DND-41 (cell line): ENCODE measurements around the gene SLC13A5.

Experiments used
- ATAC-seq: fragments of 200-7000 bp; cut with Tn5 transposase; 3 replicates; pipeline ENCODE4 v1.9.1; 2021; ENCODE audit warnings: low read depth; ENCODE audit not compliant: insufficient read depth
- DNase-seq: peaks from one replicate; pipeline ENCODE4 v3.0.0-alpha.2; 2020
- H2AFZ ChIP-seq: 2 replicates; pipeline ENCODE4 v1.6.0; 2012; ENCODE audit warnings: low read depth, low read length
- H3K27ac ChIP-seq: 2 replicates; pipeline ENCODE4 v1.5.1; 2012; ENCODE audit warnings: low read length, inconsistent platforms
- H3K27me3 ChIP-seq: fragments of 200-600 bp; sonication (generic); 2 replicates; pipeline ENCODE4 v1.6.0; 2012; ENCODE audit warnings: low read length, mild to moderate bottlenecking, inconsistent platforms; ENCODE audit not compliant: insufficient read depth, poor library complexity
- H3K36me3 ChIP-seq: 2 replicates; pipeline ENCODE4 v1.5.1; 2012; ENCODE audit warnings: low read length, inconsistent platforms; ENCODE audit not compliant: insufficient read depth
- H3K4me1 ChIP-seq: 2 replicates; pipeline ENCODE4 v1.5.1; 2012; ENCODE audit warnings: mild to moderate bottlenecking, low read length; ENCODE audit not compliant: insufficient read depth
- H3K4me2 ChIP-seq: 2 replicates; pipeline ENCODE4 v1.6.0; 2012; ENCODE audit warnings: mild to moderate bottlenecking, moderate library complexity, low read length, inconsistent platforms; ENCODE audit not compliant: insufficient read depth
- H3K4me3 ChIP-seq, 2 experiments: fragments of 200-600 bp in 1 of 2; shearing (Covaris generic) in 1 of 2; 2 replicates each; pipeline ENCODE4 v1.5.1; 2012 to 2016; ENCODE audit warnings: inconsistent platforms in 2 of 2, low read length in 2 of 2, mild to moderate bottlenecking in 2 of 2, low read depth in 1 of 2, moderate library complexity in 1 of 2
- H3K79me2 ChIP-seq: 2 replicates; pipeline ENCODE4 v1.6.0; 2012; ENCODE audit warnings: low read length, inconsistent platforms; ENCODE audit not compliant: insufficient read depth
- H3K9ac ChIP-seq: 2 replicates; pipeline ENCODE4 v1.6.0; 2012; ENCODE audit warnings: low read depth, mild to moderate bottlenecking, inconsistent platforms, low read length, moderate library complexity
- H3K9me3 ChIP-seq: 2 replicates; pipeline ENCODE4 v1.5.1; 2012; ENCODE audit warnings: low read length, moderate library complexity, mild to moderate bottlenecking, inconsistent platforms; ENCODE audit not compliant: insufficient read depth, severe bottlenecking
- H4K20me1 ChIP-seq: 2 replicates; pipeline ENCODE4 v1.6.0; 2012; ENCODE audit warnings: low read length; ENCODE audit not compliant: insufficient read depth
- EZH2 ChIP-seq: IDR thresholded peaks from 3 replicates; pipeline ENCODE4 v1.6.1; 2012; ENCODE audit warnings: borderline replicate concordance, low read depth, mild to moderate bottlenecking, moderate library complexity, low read length, inconsistent platforms; ENCODE audit not compliant: severe bottlenecking
- TF ChIP-seq, protein P1 (sequence below): IDR thresholded peaks from 2 replicates; pipeline ENCODE4 v1.5.1; 2012; ENCODE audit warnings: borderline replicate concordance, low read length, moderate library complexity, mild to moderate bottlenecking; ENCODE audit not compliant: poor library complexity, severe bottlenecking; ENCODE audit errors: extremely low read depth

The SLC13A5 gene

DNA sequence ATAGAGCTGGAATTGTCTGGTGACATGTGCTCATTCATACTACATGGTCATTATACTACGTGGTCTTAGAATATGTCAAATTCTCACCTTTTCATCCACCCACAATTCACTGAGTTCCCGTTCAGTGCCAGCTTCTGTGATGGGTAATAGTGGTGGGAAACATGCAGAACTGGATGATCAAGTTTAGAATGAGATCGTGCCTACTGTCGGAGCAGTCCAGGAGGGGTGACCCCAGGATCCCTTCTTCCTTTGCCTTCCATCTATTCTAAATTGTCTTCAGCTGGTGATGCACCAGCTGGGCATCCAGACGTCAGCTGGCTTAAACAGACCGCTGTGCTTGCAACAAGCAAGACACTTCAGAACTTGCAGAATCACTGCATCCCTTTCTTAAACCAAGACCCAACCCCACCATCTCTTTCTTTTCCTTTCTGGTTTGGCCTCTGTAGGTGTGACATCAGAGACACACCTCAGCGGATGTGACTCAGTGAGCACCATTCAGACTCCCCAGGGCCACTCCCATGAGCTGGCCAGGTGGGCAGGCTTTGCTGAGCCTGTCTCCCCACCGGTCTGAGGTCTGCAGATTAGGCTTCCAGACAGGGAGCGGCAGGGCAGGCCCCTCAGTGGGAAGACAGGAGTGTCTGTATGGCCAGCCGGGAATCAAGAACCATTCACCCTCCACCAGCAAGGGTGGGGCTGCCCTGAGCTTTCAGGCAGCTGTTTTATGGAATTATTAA, 43.5 kb downstream of the SLC13A5 start:
- H3K27ac ChIP-seq: no peak overlapping the region
- H3K79me2 ChIP-seq: no peaks in the 10 kb centered on the region
- H3K4me2 ChIP-seq: no peak overlapping the region
- TF ChIP-seq, protein P1, sequence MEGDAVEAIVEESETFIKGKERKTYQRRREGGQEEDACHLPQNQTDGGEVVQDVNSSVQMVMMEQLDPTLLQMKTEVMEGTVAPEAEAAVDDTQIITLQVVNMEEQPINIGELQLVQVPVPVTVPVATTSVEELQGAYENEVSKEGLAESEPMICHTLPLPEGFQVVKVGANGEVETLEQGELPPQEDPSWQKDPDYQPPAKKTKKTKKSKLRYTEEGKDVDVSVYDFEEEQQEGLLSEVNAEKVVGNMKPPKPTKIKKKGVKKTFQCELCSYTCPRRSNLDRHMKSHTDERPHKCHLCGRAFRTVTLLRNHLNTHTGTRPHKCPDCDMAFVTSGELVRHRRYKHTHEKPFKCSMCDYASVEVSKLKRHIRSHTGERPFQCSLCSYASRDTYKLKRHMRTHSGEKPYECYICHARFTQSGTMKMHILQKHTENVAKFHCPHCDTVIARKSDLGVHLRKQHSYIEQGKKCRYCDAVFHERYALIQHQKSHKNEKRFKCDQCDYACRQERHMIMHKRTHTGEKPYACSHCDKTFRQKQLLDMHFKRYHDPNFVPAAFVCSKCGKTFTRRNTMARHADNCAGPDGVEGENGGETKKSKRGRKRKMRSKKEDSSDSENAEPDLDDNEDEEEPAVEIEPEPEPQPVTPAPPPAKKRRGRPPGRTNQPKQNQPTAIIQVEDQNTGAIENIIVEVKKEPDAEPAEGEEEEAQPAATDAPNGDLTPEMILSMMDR: no peak
- no peak for TF ChIP-seq EZH2
- H3K36me3 ChIP-seq: no peaks in the 10 kb centered on the region
- no peaks in the 10 kb centered on the region for H3K9me3 ChIP-seq
- H3K9ac ChIP-seq: no peak overlapping the region
- H2AFZ ChIP-seq: no peak overlapping the region
- H3K27me3 ChIP-seq: peaks cover 14% of the 10 kb centered on the region
- ATAC-seq (no peak), DNase-seq (no peak)
- no peak overlapping the region for H3K4me3 ChIP-seq
- peaks cover 6% of the 10 kb centered on the region; the same call in 1 of the 2 replicates for H4K20me1 ChIP-seq
- H3K4me1 ChIP-seq: no peaks in the 10 kb centered on the region

DNA sequence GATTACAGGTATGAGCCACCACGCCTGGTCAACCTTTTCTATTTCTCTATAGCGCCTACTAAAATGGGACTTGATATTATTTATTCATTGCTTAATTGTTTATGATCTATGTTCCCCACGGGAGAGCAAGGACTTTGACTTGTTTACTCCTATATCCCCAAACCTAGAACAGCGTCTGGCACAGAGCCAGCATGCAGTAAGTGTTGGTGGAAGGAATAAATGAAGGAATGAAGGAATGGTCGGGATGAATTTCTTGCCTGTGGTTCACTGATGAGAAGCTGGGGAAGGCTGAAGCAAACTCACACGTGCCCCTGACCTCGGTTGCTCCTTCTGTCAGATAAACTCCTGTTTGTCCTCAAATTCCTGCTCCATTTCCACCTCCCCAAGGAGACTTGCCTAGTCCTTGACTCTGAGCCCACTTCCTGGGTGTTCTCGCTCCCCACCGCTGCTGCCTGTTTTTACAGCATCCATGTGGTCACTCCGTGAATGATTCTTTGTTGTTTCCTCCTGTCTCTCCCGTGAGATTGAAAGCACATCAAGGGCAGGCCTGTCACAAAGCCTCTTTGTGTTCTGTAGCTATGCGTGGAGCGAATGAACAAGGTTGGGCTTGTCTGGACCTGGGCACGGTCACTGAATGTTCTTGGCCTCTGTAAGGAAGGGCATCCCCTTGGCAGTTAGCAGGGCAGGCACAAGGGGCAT, 44.3 kb downstream of the SLC13A5 start:
- no peak overlapping the region for H3K27ac ChIP-seq
- H2AFZ ChIP-seq: no peak overlapping the region

DNA sequence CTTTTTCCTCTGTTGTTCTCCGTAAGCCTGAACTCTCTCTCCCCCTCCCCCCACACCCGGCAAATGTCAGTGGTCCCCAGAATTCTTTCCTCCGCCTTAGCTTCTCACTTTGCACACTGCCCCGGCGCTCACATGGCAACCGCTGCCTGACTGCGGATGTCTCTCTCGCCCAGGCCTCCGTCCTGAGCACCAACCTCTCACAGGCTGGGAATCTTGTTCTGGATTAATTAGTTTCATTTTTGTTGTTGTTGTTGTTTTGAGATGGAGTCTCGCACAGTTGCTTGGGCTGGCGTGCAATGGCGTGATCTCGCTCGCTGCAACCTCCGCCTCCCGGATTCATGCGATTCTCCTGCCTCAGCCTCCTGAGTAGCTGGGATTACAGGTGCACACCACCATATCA, 45.0 kb downstream of the SLC13A5 start:
- no peak overlapping the region for H3K9ac ChIP-seq
- H3K9me3 ChIP-seq: no peaks in the 10 kb centered on the region
- TF ChIP-seq, protein P1: no peak
- TF ChIP-seq EZH2: no peak
- H4K20me1 ChIP-seq: 0 out of 2 replicates have a peak, but pooled peaks cover 5% of the 10 kb centered on the region
- no peaks in the 10 kb centered on the region for H3K4me1 ChIP-seq
- H3K4me3 ChIP-seq: no peak overlapping the region
- no peaks in the 10 kb centered on the region for H3K79me2 ChIP-seq
- ATAC-seq: no peak
- no peak overlapping the region for H3K4me2 ChIP-seq
- H3K27me3 ChIP-seq: peaks cover 15% of the 10 kb centered on the region
- DNase-seq: no peak
- no peaks in the 10 kb centered on the region for H3K36me3 ChIP-seq
- no peak overlapping the region for H2AFZ ChIP-seq
- no peak overlapping the region for H3K27ac ChIP-seq

More for the DNA sequence above, 44.3 kb downstream of the SLC13A5 start:
- H3K27me3 ChIP-seq: peaks cover 12% of the 10 kb centered on the region
- H3K4me3 ChIP-seq: no peak overlapping the region
- H3K4me1 ChIP-seq: no peaks in the 10 kb centered on the region
- DNase-seq (no peak), ATAC-seq (no peak)
- H3K4me2 ChIP-seq: no peak overlapping the region
- TF ChIP-seq, protein P1: no peak
- no peak for TF ChIP-seq EZH2
- no peaks in the 10 kb centered on the region for H3K36me3 ChIP-seq
- no peaks in the 10 kb centered on the region for H3K9me3 ChIP-seq
- no peaks in the 10 kb centered on the region for H3K79me2 ChIP-seq
- H4K20me1 ChIP-seq: 0 out of 2 replicates have a peak, but pooled peaks cover 5% of the 10 kb centered on the region
- no peak overlapping the region for H3K9ac ChIP-seq
